Esophagus mucosa (tissue), 1 donor: ENCODE data around the gene NELFCD. TPM values are rescaled to one million over a fixed set of nuclear protein-coding genes. Genes with fewer than 3 reads are reported as not detected.
A peak's percentile ranks its signal among the peaks of the same experiment; 100 is the strongest.
"Not testable (repeated sequence)": the region's sequence is repeated elsewhere in the genome, so short reads cannot be mapped to it uniquely, and the experiment has no call there.

Experiments
- ATAC-seq: fragments of 200-7000 bp; cut with Tn5 transposase; one replicate; pipeline ENCODE4 v1.9.1; 2020
- total RNA-seq: library from RNA; stranded (reverse); gene quantifications from one replicate; pipeline ENCODE4 v1.2.4, GENCODE V29; 2023
- donor health status: DM: yes; HTN: yes; CAD: no.

The NELFCD gene
- total RNA-seq, 1 donor from 2014 or later, result 35.8 TPM

DNA sequence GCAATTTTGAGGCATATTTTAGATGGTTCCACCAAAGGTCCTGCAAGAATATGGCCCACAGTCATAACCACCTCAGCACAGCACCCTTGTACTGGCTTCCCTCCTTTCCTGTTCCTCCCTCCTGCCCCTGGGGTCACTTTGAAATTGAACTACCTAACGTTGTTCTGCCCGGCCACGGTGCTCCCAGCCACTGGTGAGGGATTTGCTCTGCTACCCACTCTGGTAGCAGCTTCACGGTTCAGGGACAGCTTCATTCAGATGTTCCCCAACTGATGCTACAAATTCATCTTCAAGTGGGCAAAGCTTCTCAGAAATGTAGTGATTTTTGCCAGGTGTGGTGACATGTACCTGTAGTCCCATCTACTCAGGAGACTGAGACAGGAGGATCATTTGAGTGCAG is 7.9 kb upstream of the NELFCD start:
- no peak for ATAC-seq

DNA sequence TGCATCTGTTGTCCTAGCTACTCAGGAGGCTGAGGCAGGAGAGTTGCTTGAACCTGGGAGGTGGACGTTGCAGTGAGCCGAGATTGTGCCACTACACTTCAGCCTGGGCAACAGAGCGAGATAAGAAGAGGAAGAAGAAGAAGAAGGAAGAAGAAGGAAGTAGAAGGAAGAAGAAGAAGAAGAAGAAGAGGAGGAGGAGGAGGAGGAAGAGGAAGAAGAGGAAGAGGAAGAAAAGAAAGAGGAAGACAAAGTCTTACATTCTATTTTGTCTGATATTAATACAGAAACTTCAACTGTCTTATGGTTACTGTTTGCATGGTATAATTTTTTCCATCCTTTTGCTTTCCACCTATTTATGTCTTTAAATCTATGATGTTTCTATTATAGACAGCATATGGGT is 7.2 kb upstream of the NELFCD start:
- ATAC-seq, result no peak

DNA sequence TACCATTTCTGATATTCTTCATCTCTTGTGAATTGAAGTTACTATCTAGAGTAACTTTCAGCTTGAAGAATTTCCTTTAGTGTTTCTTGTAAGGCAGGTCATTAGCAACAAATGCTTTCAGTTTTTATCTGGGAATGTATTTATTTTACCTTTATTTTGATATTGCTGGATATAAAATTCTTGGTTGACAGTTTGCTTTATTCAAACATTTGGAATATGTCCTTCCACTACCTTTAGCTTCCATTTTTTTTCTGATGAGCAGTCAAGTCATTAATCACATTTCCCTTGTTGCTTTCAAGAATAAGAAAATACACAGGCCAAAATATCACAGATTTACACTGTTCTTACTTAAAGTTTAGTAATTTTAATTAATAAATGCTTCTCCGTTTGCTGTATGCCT is 5.7 kb upstream of the NELFCD start:
- no peak for ATAC-seq

DNA sequence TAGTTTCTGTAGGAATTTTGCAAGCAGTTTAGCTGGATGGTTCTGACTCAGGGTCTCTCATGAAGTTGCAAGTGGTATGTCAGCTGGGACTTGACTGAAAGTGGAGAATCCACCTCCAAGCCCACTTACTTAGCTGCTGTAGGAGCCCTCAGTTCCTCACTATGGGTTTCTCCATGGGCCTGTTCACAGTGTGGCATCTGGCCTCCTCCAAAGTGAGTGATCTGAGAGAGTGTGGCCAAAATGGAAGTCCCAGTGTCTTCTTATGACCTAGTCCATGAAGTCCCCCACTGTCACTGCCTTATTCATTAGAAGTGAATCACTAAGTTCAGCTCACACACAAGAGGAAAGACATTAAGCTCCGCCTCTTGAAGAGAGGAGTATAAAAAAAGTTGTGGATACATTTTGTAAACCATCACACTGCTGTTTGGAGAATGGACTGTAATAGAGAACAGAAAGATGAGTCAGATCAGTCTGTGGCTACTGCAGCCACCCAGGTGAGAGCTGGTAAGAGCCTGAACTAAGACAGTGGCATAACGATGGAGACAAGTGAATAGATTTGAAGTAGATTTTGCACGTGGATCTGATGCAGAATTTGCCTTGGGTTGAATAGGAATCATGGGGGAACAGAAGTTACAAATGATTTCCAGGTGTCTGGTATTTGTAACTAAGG is 4.9 kb upstream of the NELFCD start:
- no peak for ATAC-seq

DNA sequence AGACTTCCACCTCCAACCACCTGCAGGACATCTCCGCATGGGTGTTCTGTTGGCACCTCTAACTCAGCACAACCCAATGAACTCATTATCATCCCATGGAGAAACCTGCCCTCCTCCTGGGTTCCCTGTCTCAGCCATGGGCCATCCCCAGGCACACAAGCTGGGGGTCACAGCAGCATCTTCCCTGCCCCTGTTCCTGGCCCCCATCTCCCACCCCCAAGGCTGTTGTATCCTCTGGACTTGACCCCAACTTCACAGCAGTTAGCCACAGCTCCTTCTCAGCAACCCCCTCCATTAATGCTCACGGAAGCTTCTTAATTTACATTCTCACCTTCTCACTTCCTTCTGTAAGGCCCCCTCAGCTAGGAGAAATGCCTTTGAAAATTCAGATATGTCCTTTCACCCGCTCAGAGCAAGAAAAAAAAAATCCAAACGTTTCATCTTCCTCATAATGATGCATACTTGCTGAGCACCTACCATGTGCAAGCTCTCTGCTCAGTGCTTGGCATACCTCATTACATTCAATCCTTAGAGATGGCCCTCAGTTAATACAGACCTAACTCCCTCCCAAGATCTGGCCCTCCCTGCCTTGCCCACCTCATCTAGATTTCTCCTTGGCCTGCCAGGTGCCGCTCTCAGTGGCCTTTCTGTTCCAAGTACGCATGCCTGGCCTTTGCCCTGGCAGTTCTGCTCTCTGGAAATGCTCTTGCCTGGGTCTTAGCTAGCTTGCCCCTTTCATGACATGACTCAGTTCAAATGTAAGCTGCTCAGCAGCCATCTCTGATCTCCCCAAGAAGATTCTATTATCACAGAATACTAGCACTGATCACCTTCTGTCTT is 2.5 kb upstream of the NELFCD start:
- no peak for ATAC-seq

DNA sequence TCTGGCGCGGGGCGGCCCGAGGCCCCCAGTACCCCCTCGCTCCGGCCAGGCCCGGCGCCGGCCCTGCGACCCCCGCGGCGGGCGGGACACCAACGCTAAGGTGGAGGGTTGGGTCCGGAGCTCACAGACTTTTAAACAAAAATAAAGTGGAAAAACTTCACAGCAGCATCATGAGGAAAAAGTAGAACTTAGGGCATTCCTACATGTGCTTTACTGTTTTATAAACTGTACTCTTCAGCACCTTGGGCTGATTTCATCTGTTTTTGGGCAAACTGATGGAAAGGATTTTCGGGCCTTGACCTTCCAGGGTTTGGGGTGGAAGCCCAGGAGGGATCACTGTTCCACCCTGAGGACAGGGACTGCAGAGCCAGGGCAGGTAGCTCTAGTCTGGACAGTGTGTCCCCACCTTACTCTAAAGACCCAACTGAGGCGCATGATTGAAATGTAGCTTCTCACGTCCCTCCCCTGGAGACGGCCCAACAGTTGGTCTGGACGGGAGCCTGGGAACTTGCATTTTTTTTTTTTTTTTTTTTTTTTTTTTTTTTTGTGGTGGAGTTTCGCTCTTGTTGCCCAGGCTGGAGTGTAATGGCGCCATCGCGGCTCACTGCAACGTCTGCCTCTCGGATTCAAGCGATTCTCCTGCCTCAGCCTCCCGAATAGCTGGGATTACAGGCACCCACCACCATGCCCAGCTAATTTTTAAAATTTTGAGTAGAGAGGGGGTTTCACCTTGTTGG is 740 bp downstream of the NELFCD start:
- peak; percentile 19 for ATAC-seq

DNA sequence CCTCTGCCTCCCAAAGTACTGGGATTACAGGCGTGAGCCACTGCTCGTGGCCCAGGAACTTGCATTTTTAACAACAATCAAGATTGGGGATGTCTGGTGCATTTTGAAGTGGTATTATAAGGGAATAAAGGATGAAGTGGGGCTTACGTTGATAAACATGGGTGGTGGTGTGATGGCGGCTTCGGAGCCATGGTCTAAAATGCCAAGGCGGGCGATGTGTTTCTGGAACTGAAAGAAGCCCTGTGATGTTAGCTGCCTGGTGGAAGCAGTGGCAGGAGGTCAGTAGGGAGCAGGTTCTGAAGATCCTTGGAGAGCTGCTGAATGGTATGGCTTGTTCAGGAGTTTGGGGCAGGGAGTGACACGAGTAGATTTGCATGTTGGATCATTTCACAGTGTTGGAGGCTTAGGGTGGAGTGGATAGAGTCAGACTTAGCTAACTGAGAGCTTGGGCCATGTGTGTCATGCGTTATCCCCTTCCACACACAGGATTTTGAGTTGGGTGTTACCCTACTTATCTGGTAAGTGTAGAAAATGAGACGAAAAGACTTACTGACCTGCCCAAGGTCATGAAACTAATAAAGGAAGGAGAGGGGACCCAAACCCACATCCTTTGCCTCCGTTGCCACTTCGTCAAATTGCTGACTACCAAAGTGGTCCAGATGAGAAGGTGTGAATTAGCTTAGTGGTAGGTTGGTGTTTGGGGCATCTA is 1.5 kb downstream of the NELFCD start:
- ATAC-seq, result peak; percentile 27

DNA sequence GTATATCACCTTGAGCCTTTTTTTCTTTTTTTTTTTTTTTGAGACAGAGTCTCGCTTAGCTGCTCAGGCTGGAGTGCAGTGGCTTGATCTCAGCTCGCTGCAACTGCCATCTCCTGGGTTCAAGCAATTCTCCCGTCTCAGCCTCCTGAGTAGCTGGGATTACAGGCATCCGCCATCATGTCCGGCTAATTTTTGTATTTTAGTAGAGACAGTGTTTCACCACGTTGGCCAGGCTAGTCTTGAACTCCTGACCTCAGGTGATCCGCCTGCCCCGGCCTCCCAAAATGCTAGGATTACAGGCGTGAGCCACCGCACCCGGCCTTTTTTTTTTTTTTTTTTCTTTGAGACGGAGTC is 2.0 kb downstream of the NELFCD start:
- not testable (repeated sequence) for ATAC-seq

DNA sequence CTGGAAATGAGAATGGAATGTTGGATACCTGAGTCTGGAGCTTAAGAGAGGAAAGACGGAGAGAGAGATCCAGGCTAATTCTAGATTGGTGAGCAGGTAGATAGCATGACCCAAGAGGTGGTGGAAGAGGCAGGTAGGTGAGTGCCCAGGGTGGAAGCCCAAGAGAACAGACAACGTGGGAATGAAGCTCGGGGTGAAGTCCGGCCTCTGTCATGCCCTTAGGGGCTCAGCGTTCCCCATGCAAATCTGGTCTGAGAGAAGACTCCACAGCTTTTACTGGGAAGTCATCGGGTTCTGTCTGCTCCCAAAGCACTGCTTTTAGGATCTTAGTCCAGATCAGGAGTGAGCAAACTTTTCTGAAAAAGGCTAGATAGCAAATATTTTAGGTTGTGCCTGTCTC is 3.6 kb downstream of the NELFCD start:
- no peak for ATAC-seq

DNA sequence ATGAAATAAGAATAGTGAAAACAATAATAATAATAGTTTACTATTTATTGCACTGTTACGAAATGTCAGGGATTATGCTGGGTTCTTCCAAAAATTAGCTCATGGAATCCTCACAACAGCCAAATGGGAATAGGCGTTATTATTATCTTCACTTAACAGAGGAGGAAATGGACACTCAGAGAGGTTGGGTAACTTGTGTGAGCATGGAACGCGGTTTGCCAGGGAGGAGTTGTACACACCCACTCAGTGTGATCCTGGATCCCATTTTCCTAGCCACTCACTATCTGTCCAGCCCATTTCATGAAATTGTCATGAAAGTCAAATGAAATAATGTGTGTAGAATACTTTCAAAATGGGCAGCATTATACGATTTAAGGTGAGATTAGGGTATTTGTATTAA is 4.6 kb downstream of the NELFCD start:
- no peak for ATAC-seq

DNA sequence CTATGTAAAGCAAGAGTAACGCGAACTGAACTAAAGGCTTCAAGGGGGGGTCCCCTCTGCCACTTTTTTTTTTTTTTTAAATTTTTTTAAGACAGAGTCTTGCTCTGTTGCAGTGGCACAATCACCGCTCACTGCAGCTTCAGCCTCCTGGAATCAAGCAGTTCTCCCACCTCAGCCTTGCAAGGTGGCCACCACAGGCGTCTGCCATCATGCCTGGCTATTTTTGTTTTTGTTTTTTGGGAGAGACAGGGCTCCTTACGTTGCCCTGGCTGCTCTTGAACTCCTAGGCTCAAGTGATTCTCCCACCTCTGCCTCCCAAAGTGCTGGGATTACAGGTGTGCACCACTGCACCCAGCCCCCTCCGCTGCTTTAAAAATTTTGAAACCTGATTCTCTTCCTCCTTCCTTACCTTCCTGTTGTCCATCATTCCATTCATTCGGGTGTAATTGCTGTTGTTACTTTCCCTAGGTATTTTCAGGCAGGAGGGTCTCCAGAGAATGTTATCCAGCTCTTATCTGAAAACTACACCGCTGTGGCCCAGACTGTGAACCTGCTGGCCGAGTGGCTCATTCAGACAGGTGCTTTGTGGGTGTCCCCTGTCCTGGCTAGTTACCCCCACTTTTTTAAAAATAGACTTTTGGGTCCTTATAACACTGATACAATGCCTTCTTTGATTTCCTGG is 5.4 kb downstream of the NELFCD start:
- ATAC-seq, result no peak

DNA sequence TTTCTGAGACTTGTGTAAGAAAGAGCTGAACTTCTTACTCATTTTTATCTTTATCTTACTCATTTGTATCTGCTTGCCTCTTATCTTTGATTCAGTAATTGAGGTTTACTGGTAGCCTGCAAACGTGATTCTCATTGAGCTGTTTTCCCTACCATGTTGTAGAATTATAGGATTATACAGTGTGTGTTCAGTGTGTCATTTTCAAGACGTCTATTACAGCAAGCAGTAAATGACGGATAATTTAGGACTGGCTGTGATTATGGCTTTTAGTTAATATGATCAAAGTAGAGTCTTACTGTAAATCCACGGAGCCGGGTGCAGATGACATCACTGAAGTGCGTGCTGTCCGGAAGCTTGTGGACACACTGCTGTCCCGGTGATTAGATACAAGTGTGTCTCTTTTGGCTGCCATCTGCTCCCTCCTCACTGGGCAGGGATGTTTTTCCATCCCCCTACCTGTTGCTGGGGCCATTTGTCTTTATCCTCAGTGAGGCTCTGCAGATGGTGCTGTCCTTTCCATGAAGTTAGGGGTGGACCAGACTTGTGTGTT is 6.0 kb downstream of the NELFCD start:
- ATAC-seq, result no peak

DNA sequence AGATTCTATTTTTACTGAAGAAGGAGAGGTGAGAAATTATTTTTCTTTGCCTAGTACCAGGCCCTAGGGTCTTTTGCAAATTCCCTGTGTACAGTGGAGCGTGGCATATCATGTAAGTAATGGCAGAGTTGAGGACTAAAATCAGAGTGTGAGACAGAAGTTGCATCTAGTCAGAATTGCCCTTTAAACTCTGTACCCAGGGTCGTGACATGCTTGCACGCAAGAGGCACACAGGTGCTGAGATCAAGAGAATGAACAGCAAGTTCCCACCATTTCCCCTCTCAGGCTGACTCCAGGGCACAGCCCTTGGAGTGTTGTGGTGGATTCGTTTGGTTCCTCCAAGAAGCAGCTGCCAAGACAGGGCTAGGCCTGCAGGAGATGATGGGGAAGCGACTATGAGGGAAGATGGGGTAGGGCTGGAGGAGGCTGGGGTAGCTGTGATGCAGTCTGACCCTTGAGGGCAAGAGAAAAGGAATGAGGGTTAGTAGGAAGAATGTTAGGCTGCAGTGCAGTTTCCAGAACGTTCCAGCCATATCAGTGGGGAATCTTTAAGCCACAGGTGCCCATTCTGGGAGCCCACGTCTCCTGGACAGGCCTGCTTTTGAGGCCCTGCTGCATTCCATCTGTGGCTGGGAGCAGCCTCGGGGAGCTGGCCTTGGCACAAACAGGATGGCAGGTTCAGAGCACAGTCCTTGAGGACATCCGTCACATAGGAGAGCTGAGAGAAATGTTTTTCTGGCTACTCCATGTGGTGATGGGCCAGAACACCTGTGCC is 6.9 kb downstream of the NELFCD start:
- no peak for ATAC-seq

DNA sequence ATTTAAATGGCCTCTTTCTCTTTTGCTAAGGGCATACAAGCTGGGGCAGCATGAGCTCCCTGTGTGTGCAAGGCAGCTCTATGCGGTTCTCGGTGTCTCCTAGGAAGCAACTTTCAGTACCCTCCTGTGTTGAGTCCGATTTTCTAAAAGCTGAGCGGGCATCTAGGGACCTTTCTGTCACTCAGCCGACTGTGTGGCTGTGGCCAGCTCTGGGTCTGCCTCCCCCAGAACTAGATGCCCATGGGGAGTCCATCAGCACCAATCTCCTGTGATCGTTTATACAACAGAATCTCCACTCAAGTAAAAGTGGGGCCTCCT is 7.5 kb downstream of the NELFCD start:
- no peak for ATAC-seq

DNA sequence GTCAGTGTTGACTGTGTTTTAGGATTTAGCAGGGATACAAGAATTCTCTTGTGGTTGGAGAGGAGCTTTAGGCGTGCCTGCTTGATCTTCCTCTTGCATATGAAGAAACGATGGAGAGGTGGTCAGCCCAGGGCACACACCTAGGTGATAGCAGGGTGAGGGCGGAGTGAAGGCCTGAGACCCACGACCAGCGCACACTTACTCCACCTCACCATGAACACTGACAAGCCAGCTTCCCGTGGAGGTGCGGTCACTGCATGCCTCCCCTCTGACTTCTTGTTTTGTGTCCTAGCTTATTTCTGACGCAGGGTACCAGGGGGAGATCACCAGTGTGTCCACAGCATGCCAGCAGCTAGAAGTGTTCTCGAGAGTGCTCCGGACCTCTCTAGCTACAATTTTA is 8.1 kb downstream of the NELFCD start:
- no peak for ATAC-seq

DNA sequence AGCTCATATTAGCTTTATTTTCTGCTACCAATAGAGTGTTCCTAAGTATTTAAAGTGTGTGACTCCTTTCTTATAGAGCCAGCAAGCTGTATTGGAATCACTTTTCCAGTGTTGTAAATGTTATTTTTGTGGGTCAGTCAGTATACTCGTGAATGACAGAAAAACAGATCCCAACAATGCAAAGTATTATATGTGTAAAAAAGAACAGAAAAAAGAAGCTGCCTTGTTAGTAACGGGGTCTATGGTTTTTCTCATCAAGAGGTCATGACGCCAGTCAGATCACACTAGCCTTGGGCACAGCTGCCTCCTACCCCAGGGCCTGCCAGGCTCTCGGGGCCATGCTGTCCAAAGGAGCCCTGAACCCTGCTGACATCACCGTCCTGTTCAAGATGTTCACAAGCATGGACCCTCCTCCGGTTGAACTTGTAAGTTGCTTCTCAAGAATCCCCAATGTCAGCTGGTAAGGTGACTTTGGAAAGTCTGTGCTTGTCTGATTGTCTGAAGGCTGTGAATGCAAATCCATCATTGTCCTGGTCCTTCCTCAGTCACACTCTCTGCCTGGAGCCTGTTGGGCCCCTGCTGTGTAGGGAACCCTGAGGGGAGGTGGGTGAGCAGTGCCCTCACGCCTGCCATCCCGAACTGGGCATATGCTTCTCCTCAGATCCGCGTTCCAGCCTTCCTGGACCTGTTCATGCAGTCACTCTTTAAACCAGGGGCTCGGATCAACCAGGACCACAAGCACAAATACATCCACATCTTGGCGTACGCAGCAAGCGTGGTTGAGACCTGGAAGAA is 9.8 kb downstream of the NELFCD start:
- no peak for ATAC-seq

DNA sequence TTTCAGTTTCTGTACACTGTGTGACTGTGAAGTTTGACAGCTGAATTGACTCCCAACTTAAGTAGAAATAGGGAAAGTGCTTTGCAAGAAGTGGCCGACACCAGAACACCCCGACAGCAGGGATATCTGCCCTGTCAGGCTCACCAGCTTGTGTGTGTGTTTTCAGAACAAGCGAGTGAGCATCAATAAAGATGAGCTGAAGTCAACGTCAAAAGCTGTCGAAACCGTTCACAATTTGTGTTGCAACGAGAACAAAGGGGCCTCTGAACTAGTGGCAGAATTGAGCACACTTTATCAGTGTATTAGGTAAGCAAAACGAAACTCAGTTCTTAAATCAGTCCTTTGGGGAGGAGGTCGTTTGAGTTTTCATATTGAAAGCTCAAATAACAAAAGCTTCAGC is 10.7 kb downstream of the NELFCD start:
- ATAC-seq, result no peak

DNA sequence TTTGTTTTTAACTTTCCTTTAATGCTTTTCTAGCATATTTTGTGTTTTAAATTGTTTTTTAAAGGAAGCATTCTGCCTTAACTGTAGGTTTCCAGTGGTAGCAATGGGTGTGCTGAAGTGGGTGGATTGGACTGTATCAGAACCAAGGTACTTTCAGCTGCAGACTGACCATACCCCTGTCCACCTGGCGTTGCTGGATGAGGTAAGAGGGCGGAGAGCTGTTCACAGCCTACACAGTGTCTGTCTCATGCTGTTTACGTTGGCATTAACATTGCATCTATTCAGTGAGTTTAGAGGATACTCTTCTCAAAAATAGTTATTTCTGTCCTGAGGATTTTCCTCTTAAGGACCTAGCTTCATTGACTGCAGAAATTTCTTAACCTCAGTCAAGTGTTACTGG is 11.9 kb downstream of the NELFCD start:
- ATAC-seq, result no peak

DNA sequence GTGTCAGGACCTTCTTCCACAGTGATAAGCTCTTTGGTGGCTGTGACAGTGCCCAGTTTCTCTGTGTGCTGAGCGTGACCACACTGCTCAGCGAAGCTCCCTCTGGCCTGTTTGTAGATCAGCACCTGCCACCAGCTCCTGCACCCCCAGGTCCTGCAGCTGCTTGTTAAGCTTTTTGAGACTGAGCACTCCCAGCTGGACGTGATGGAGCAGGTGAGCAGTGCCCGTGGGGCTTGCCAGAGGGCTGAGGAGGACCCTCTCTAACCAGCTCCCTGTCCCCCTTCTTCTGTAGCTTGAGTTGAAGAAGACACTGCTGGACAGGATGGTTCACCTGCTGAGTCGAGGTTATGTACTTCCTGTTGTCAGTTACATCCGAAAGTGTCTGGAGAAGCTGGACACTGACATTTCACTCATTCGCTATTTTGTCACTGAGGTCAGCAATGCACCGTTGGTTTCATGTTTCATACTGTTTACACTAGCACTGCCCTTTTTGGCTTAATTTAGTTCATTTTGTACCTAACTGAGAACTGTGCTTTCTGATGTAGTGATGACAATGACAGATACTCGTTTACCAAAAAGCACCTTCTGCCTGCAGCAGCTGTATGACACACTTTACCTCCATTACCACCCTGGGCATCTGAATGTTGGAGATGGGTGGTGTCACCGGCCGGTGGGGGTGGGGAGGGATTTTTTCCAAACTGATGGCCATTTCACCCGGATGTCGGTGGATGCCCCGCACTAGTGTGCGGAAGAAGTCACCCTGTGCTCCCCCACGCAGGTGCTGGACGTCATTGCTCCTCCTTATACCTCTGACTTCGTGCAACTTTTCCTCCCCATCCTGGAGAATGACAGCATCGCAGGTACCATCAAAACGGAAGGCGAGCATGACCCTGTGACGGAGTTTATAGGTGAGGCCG is 12.5 kb downstream of the NELFCD start:
- no peak for ATAC-seq
